Keratinocyte (primary cell): ENCODE measurements around the gene L1CAM.

Experiments used
- CTCF ChIP-seq, 3 experiments: IDR thresholded peaks in 1 of 3; conservative IDR thresholded peaks in 1 of 3; optimal IDR thresholded peaks in 1 of 3; 2 replicates in 2 of 3; 3 replicates in 1 of 3; pipeline versions ENCODE3 to v1.5.1; 2011; ENCODE audit warnings: low read length in 3 of 3, mild to moderate bottlenecking in 3 of 3, moderate library complexity in 2 of 3, control low read depth in 1 of 3, inconsistent platforms in 1 of 3; ENCODE audit not compliant: insufficient read depth in 2 of 3; ENCODE audit errors: extremely low read depth in 1 of 3
- EZH2 ChIP-seq: IDR thresholded peaks from one replicate; pipeline ENCODE4 v1.6.1; 2012; ENCODE audit warnings: inconsistent platforms, mild to moderate bottlenecking, low read length, moderate library complexity

DNA sequence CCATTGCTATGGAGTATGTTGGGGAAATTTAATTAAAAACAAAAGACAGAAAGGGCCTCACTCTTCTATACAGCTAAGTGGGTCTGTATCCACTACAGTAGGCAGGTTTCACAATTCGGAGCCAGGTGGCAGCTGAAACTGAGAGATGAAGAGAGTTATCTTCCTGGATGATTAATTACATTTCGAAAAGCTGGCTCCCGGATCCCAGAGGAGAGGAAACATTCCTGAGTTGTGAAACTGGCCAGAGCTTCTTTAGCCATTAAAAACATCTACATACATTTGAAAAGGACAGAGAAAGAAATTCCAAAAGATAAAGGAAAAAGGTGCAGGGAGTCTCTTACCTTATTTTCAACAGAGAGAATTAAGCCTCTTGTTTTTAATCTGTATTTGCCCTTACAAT lies 40.1 kb downstream of the L1CAM start:
- TF ChIP-seq CTCF (optimal IDR thresholded peaks at IDR 0.05 in 1 of 3, IDR thresholded peaks at IDR 0.05 in 1 of 3, conservative IDR thresholded peaks at IDR 0.05 in 1 of 3; ENCODE audit: extremely low read depth in 1 of 3, insufficient read depth in 2 of 3, low read length in 3 of 3), result no peak
- TF ChIP-seq EZH2, result no peak
